HG03460 (cell line): ENCODE results near the gene CNTNAP2.

Experiments
- ATAC-seq: cut with Tn5 transposase; IDR thresholded peaks from one replicate; pipeline ENCODE4 v1.9.1; 2021; ENCODE audit not compliant: unreplicated experiment

CNTNAP2 gene

GRCh38 chr7:146554556-146554955, 438.0 kb downstream of the CNTNAP2 start:
- ATAC-seq: no peak

- no peak for ATAC-seq
These were observed 441.4 kb downstream of the CNTNAP2 start for GRCh38 chr7:146557971-146558469.

- ATAC-seq: no peak
These were observed 449.3 kb downstream of the CNTNAP2 start for GRCh38 chr7:146565872-146566271.

GRCh38 chr7:146575903-146576302, 459.3 kb downstream of the CNTNAP2 start:
- ATAC-seq: no peak

- ATAC-seq: no peak
These were observed 475.4 kb downstream of the CNTNAP2 start for GRCh38 chr7:146591976-146592375.

- no peak for ATAC-seq
These were observed 490.0 kb downstream of the CNTNAP2 start for GRCh38 chr7:146606628-146607027.

GRCh38 chr7:146619641-146620040, 503.0 kb downstream of the CNTNAP2 start:
- ATAC-seq: no peak

- no peak for ATAC-seq
These were observed 510.3 kb downstream of the CNTNAP2 start for GRCh38 chr7:146626912-146627311.

- no peak for ATAC-seq
These were observed 518.8 kb downstream of the CNTNAP2 start for GRCh38 chr7:146635205-146636032.

GRCh38 chr7:146636033-146636356, 519.4 kb downstream of the CNTNAP2 start:
- no peak for ATAC-seq

GRCh38 chr7:146636581-146636980, 520.0 kb downstream of the CNTNAP2 start:
- no peak for ATAC-seq

GRCh38 chr7:146639291-146639690, 522.7 kb downstream of the CNTNAP2 start:
- ATAC-seq: no peak

GRCh38 chr7:146641491-146641890, 524.9 kb downstream of the CNTNAP2 start:
- ATAC-seq: no peak

GRCh38 chr7:146645383-146645976, 528.9 kb downstream of the CNTNAP2 start:
- ATAC-seq: no peak

GRCh38 chr7:146647445-146647844, 530.8 kb downstream of the CNTNAP2 start:
- ATAC-seq: no peak

- no peak for ATAC-seq
These were observed 535.6 kb downstream of the CNTNAP2 start for GRCh38 chr7:146652176-146652575.

GRCh38 chr7:146654048-146654447, 537.4 kb downstream of the CNTNAP2 start:
- no peak for ATAC-seq

- no peak for ATAC-seq
These were observed 539.6 kb downstream of the CNTNAP2 start for GRCh38 chr7:146655928-146656797.

- ATAC-seq: no peak
These were observed 540.4 kb downstream of the CNTNAP2 start for GRCh38 chr7:146656988-146657387.

- ATAC-seq: no peak
These were observed 542.0 kb downstream of the CNTNAP2 start for GRCh38 chr7:146658604-146659003.

GRCh38 chr7:146659732-146660131, 543.1 kb downstream of the CNTNAP2 start:
- ATAC-seq: no peak

GRCh38 chr7:146660839-146661238, 544.2 kb downstream of the CNTNAP2 start:
- ATAC-seq: no peak
